ENCODE data around the gene ICAM4. TPM values are rescaled to one million over a fixed set of nuclear protein-coding genes. Genes with fewer than 3 reads are reported as not detected.

The ICAM4 gene
- total and polyA plus RNA-seq, 9 of the 15 experiments (the other 6 are each of a cell fraction or from before 2014, with no cell fraction given), result 14.1 to 86.1 (median 29.6) TPM

DNA sequence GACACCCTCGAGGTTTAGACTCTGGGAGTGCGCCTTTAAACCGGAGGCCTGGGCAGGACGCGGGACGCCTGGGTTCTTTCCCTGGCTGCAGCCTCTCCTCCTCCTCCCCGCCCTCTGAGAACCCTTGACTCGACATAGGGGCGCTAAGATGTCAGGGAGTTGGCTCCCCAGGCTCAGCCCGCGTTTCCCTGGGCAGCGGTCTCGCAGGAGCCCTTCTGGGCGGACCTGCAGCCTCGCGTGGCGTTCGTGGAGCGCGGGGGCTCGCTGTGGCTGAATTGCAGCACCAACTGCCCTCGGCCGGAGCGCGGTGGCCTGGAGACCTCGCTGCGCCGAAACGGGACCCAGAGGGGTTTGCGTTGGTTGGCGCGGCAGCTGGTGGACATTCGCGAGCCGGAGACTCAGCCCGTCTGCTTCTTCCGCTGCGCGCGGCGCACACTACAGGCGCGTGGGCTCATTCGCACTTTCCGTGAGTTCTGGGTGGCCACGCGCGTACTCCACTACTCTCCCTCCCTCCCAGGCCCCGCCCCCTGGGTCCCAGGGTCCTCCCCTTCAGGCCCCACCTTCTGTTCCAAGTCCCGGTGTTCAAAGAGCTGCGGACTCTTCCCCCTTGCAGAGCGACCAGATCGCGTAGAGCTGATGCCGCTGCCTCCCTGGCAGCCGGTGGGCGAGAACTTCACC lies 4.3 kb downstream of the ICAM4 start (continued):
- TF ChIP-seq BRF1 (IDR thresholded peaks at IDR 0.05; ENCODE audit: borderline replicate concordance, extremely low read depth, insufficient read length) (no peak), PHF20 (IDR thresholded peaks at IDR 0.05; ENCODE audit: partially characterized antibody) (no peak), GATAD2B (IDR thresholded peaks at IDR 0.05; ENCODE audit: borderline replicate concordance) (no peak), ARID1B (IDR thresholded peaks at IDR 0.05) (no peak), NCOA4 (IDR thresholded peaks at IDR 0.05; ENCODE audit: partially characterized antibody) (no peak), GATAD2A (IDR thresholded peaks at IDR 0.05) (peak; percentile 66; the same call in 1 of the 2 replicates), TCF3 (CRISPR knock-in tag; IDR thresholded peaks at IDR 0.05) (peak; percentile 24; the same call in 1 of the 2 replicates), MIER1 (IDR thresholded peaks at IDR 0.05; ENCODE audit: low read depth) (no peak), FIP1L1 (IDR thresholded peaks at IDR 0.05; ENCODE audit: low read depth, low read length, poor library complexity, severe bottlenecking) (peak; percentile 55), NEUROD1 (IDR thresholded peaks at IDR 0.05; ENCODE audit: borderline replicate concordance, low read depth, low read length, partially characterized antibody) (no peak), EGR1 (conservative IDR thresholded peaks at IDR 0.05) (no peak), ZNF76 (CRISPR knock-in tag; IDR thresholded peaks at IDR 0.05; ENCODE audit: borderline replicate concordance) (no peak), ZFX (CRISPR knock-in tag; IDR thresholded peaks at IDR 0.05) (no peak; the same call in 1 of the 2 replicates), STAG1 (CRISPR knock-in tag; IDR thresholded peaks at IDR 0.05; ENCODE audit: borderline replicate concordance) (peak; percentile 11; the same call in 1 of the 2 replicates), CBX3 (IDR thresholded peaks at IDR 0.05; ENCODE audit: borderline replicate concordance in 1 of 2, low read length in 2 of 2) (no peak), NR4A1 (CRISPR knock-in tag; IDR thresholded peaks at IDR 0.05) (no peak), NR4A1 (tag; IDR thresholded peaks at IDR 0.05) (no peak), CAMTA2 (CRISPR knock-in tag; conservative IDR thresholded peaks at IDR 0.05) (no peak), ZKSCAN3 (CRISPR knock-in tag; IDR thresholded peaks at IDR 0.05) (no peak)
- TF ChIP-seq, protein P1, sequence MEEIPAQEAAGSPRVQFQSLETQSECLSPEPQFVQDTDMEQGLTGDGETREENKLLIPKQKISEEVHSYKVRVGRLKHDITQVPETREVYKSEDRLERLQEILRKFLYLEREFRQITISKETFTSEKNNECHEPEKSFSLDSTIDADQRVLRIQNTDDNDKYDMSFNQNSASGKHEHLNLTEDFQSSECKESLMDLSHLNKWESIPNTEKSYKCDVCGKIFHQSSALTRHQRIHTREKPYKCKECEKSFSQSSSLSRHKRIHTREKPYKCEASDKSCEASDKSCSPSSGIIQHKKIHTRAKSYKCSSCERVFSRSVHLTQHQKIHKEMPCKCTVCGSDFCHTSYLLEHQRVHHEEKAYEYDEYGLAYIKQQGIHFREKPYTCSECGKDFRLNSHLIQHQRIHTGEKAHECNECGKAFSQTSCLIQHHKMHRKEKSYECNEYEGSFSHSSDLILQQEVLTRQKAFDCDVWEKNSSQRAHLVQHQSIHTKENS (CRISPR knock-in tag; IDR thresholded peaks at IDR 0.05), result no peak
- TF ChIP-seq, protein P2, sequence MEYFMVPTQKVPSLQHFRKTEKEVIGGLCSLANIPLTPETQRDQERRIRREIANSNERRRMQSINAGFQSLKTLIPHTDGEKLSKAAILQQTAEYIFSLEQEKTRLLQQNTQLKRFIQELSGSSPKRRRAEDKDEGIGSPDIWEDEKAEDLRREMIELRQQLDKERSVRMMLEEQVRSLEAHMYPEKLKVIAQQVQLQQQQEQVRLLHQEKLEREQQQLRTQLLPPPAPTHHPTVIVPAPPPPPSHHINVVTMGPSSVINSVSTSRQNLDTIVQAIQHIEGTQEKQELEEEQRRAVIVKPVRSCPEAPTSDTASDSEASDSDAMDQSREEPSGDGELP (CRISPR knock-in tag; IDR thresholded peaks at IDR 0.05; ENCODE audit: borderline replicate concordance), result peak; percentile 53
- TF ChIP-seq, protein P3, sequence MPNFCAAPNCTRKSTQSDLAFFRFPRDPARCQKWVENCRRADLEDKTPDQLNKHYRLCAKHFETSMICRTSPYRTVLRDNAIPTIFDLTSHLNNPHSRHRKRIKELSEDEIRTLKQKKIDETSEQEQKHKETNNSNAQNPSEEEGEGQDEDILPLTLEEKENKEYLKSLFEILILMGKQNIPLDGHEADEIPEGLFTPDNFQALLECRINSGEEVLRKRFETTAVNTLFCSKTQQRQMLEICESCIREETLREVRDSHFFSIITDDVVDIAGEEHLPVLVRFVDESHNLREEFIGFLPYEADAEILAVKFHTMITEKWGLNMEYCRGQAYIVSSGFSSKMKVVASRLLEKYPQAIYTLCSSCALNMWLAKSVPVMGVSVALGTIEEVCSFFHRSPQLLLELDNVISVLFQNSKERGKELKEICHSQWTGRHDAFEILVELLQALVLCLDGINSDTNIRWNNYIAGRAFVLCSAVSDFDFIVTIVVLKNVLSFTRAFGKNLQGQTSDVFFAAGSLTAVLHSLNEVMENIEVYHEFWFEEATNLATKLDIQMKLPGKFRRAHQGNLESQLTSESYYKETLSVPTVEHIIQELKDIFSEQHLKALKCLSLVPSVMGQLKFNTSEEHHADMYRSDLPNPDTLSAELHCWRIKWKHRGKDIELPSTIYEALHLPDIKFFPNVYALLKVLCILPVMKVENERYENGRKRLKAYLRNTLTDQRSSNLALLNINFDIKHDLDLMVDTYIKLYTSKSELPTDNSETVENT (CRISPR knock-in tag; IDR thresholded peaks at IDR 0.05), result peak; percentile 70; the same call in 1 of the 2 replicates
- TF ChIP-seq, protein P4, sequence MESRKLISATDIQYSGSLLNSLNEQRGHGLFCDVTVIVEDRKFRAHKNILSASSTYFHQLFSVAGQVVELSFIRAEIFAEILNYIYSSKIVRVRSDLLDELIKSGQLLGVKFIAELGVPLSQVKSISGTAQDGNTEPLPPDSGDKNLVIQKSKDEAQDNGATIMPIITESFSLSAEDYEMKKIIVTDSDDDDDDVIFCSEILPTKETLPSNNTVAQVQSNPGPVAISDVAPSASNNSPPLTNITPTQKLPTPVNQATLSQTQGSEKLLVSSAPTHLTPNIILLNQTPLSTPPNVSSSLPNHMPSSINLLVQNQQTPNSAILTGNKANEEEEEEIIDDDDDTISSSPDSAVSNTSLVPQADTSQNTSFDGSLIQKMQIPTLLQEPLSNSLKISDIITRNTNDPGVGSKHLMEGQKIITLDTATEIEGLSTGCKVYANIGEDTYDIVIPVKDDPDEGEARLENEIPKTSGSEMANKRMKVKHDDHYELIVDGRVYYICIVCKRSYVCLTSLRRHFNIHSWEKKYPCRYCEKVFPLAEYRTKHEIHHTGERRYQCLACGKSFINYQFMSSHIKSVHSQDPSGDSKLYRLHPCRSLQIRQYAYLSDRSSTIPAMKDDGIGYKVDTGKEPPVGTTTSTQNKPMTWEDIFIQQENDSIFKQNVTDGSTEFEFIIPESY (CRISPR knock-in tag; IDR thresholded peaks at IDR 0.05), result no peak
